SK-N-MC (cell line): Measurements from ENCODE around the gene TYW1.
"Not testable (repeated sequence)": the region's sequence is repeated elsewhere in the genome, so short reads cannot be mapped to it uniquely, and the experiment has no call there.

Source experiments
- EZH2 ChIP-seq: fragments of 200-600 bp; sonication (generic); IDR thresholded peaks from one replicate; pipeline ENCODE4 v1.6.1; 2017; ENCODE audit warnings: antibody characterized with exemption
- FOXP2 ChIP-seq: optimal IDR thresholded peaks from 2 replicates; pipeline ENCODE3; 2011; ENCODE audit warnings: mild to moderate bottlenecking, moderate library complexity; ENCODE audit not compliant: insufficient read depth; ENCODE audit errors: extremely low read length, control extremely low read depth
- POLR2AphosphoS5 ChIP-seq: IDR thresholded peaks from 2 replicates; pipeline ENCODE4 v1.6.1; 2012; ENCODE audit warnings: mild to moderate bottlenecking, low read depth, low read length, borderline replicate concordance

DNA sequence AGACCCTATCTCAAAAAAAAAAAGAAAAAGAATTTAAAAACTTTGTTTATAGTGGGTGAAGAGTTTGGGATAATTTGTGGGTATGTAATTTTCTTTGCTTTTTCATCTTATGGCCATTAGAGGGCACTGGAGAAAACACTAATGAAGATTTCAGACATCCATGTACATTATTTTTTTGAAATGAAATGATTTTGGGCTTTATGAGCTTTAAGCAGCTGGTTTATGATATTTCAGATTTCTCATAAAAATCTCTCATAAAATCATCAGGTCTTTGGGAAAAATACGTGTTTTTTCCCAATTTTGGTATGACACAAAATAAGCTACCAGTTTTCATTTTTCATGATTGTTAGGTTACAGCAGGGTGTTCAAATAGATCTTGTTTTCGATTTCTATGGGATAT is 44.2 kb downstream of the TYW1 start:
- TF ChIP-seq EZH2, POLR2AphosphoS5, FOXP2: not testable (repeated sequence)
